HUES64 (cell line): ENCODE results near the gene SEL1L.
"Not testable (repeated sequence)": the region's sequence is repeated elsewhere in the genome, so short reads cannot be mapped to it uniquely, and the experiment has no call there.

Experiments
- H3K27ac ChIP-seq: 2 replicates; pipeline ENCODE4 v1.7.0; 2013; ENCODE audit warnings: low read depth, low read length, inconsistent platforms
- H3K27me3 ChIP-seq: 2 replicates; pipeline ENCODE4 v1.6.1; 2013; ENCODE audit warnings: mild to moderate bottlenecking, low read length; ENCODE audit not compliant: insufficient read depth
- H3K36me3 ChIP-seq: 2 replicates; pipeline ENCODE4 v1.6.1; 2013; ENCODE audit warnings: mild to moderate bottlenecking, low read length; ENCODE audit not compliant: insufficient read depth
- H3K4me1 ChIP-seq: 2 replicates; pipeline ENCODE4 v1.6.1; 2013; ENCODE audit warnings: mild to moderate bottlenecking, low read length, moderate library complexity; ENCODE audit not compliant: insufficient read depth
- H3K4me3 ChIP-seq: 2 replicates; pipeline ENCODE4 v1.5.1; 2013; ENCODE audit warnings: mild to moderate bottlenecking, low read length, moderate library complexity
- H3K9ac ChIP-seq: 2 replicates; pipeline ENCODE4 v1.6.1; 2013; ENCODE audit warnings: mild to moderate bottlenecking, low read depth, low read length
- H3K9me3 ChIP-seq: 2 replicates; pipeline ENCODE4 v1.6.1; 2013; ENCODE audit warnings: low read depth, low read length; ENCODE audit not compliant: insufficient read depth
- WGBS: fragments of 150-250, 120-280 bp; methylation state at CpG from one replicate; pipeline ENCODE4 v1.1.7; 2013; ENCODE audit warnings: missing lambda C conversion rate; 5-methylcytosine and 5-hydroxymethylcytosine counted together

The SEL1L gene

GRCh38 chr14:81555684-81556083, 22.0 kb upstream of the SEL1L start:
- Histone ChIP-seq H3K9ac (no peak overlapping the region), H3K27ac (no peak overlapping the region), H3K4me1 (peaks cover under 1% of the 10 kb centered on the region; the same call in 1 of the 2 replicates), H3K9me3 (no peaks in the 10 kb centered on the region), H3K27me3 (no peaks in the 10 kb centered on the region), H3K36me3 (no peaks in the 10 kb centered on the region), H3K4me3 (no peak overlapping the region)
- 80% methylated on average over 1 of the region's 2 CpGs for WGBS

GRCh38 chr14:81555051-81555450, 21.4 kb upstream of the SEL1L start:
- H3K4me3 ChIP-seq, result no peak overlapping the region
- WGBS, result 85% methylated on average over 4 of the region's 4 CpGs

GRCh38 chr14:81551471-81551870, 17.8 kb upstream of the SEL1L start:
- Histone ChIP-seq H3K9ac (no peak overlapping the region), H3K4me1 (no peaks in the 10 kb centered on the region), H3K27ac (no peak overlapping the region), H3K9me3 (no peaks in the 10 kb centered on the region), H3K36me3 (no peaks in the 10 kb centered on the region), H3K27me3 (no peaks in the 10 kb centered on the region), H3K4me3 (no peak overlapping the region)
- WGBS, result 92% methylated on average over 2 of the region's 3 CpGs

More at GRCh38 chr14:81555051-81555450, 21.4 kb upstream of the SEL1L start:
- no peak overlapping the region for H3K27ac ChIP-seq
- no peaks in the 10 kb centered on the region for H3K4me1 ChIP-seq
- H3K27me3 ChIP-seq, result no peaks in the 10 kb centered on the region
- no peaks in the 10 kb centered on the region for H3K36me3 ChIP-seq
- no peak overlapping the region for H3K9ac ChIP-seq
- no peaks in the 10 kb centered on the region for H3K9me3 ChIP-seq

GRCh38 chr14:81550001-81550637, 16.5 kb upstream of the SEL1L start:
- no peaks in the 10 kb centered on the region for H3K4me1 ChIP-seq
- no peak overlapping the region for H3K27ac ChIP-seq
- WGBS, result 90% methylated on average over 4 of the region's 4 CpGs
- no peaks in the 10 kb centered on the region for H3K36me3 ChIP-seq
- H3K9ac ChIP-seq, result no peak overlapping the region
- H3K27me3 ChIP-seq, result no peaks in the 10 kb centered on the region
- H3K4me3 ChIP-seq, result no peak overlapping the region
- no peaks in the 10 kb centered on the region for H3K9me3 ChIP-seq

- H3K4me1 ChIP-seq, H3K27me3 ChIP-seq, H3K4me3 ChIP-seq, H3K9ac ChIP-seq, H3K27ac ChIP-seq, H3K36me3 ChIP-seq: not testable (repeated sequence)
- H3K9me3 ChIP-seq, result peaks cover 15% of the 10 kb centered on the region; the same call in 1 of the 2 replicates
- 93% methylated on average over 5 of the region's 5 CpGs for WGBS
Measured at GRCh38 chr14:81541206-81541605, 7.6 kb upstream of the SEL1L start.

- no peak overlapping the region for H3K4me3 ChIP-seq
- 94% methylated on average over 2 of the region's 2 CpGs for WGBS
- H3K36me3 ChIP-seq, result no peaks in the 10 kb centered on the region
- H3K27me3 ChIP-seq, result no peaks in the 10 kb centered on the region
- no peak overlapping the region for H3K9ac ChIP-seq
- no peak overlapping the region for H3K27ac ChIP-seq
- H3K4me1 ChIP-seq, result 0 out of 2 replicates have a peak, but pooled peaks cover 6% of the 10 kb centered on the region
- H3K9me3 ChIP-seq, result peaks cover 15% of the 10 kb centered on the region; the same call in 1 of the 2 replicates
Measured at GRCh38 chr14:81537193-81537592, 3.5 kb upstream of the SEL1L start.

- Histone ChIP-seq H3K36me3 (no peaks in the 10 kb centered on the region), H3K9me3 (peaks cover 15% of the 10 kb centered on the region; the same call in 1 of the 2 replicates), H3K4me3 (no peak overlapping the region), H3K9ac (no peak overlapping the region), H3K27me3 (no peaks in the 10 kb centered on the region), H3K4me1 (0 out of 2 replicates have a peak, but pooled peaks cover 6% of the 10 kb centered on the region), H3K27ac (no peak overlapping the region)
- WGBS, result 56% methylated on average over 2 of the region's 2 CpGs
Measured at GRCh38 chr14:81536241-81536771, 2.7 kb upstream of the SEL1L start.

GRCh38 chr14:81535396-81536164, 1.9 kb upstream of the SEL1L start:
- Histone ChIP-seq H3K4me1 (0 out of 2 replicates have a peak, but pooled peaks cover 6% of the 10 kb centered on the region), H3K4me3 (no peak overlapping the region), H3K36me3 (no peaks in the 10 kb centered on the region), H3K9ac (no peak overlapping the region), H3K27me3 (no peaks in the 10 kb centered on the region), H3K27ac (no peak overlapping the region), H3K9me3 (peaks cover 15% of the 10 kb centered on the region; the same call in 1 of the 2 replicates)
- 91% methylated on average over 3 of the region's 3 CpGs for WGBS

- H3K4me3 ChIP-seq, result peak overlapping the region; percentile 94
- H3K36me3 ChIP-seq, result no peaks in the 10 kb centered on the region
- H3K27me3 ChIP-seq, result no peaks in the 10 kb centered on the region
- H3K9me3 ChIP-seq, result peaks cover 15% of the 10 kb centered on the region; the same call in 1 of the 2 replicates
- no peak overlapping the region for H3K9ac ChIP-seq
- no peak overlapping the region for H3K27ac ChIP-seq
- 0 out of 2 replicates have a peak, but pooled peaks cover 6% of the 10 kb centered on the region for H3K4me1 ChIP-seq
- WGBS, result 94% methylated on average over 8 of the region's 8 CpGs
Measured at GRCh38 chr14:81534510-81535074, 939 bp upstream of the SEL1L start.

- Histone ChIP-seq H3K27me3 (no peaks in the 10 kb centered on the region), H3K4me3 (peak overlapping the region; percentile 94), H3K9ac (peak overlapping the region; percentile 66), H3K9me3 (peaks cover 8% of the 10 kb centered on the region; the same call in 1 of the 2 replicates), H3K27ac (no peak overlapping the region), H3K36me3 (no peaks in the 10 kb centered on the region), H3K4me1 (0 out of 2 replicates have a peak, but pooled peaks cover 6% of the 10 kb centered on the region)
- 3% methylated on average over 3 of the region's 10 CpGs for WGBS
Measured at GRCh38 chr14:81533212-81533535, 479 bp downstream of the SEL1L start.

- no peak overlapping the region for H3K9ac ChIP-seq
- 0 out of 2 replicates have a peak, but pooled peaks cover 6% of the 10 kb centered on the region for H3K4me1 ChIP-seq
- WGBS, result 94% methylated on average over 1 of the region's 2 CpGs
- peaks cover 24% of the 10 kb centered on the region for H3K36me3 ChIP-seq
- H3K27ac ChIP-seq, result no peak overlapping the region
- no peaks in the 10 kb centered on the region for H3K9me3 ChIP-seq
- no peaks in the 10 kb centered on the region for H3K27me3 ChIP-seq
- H3K4me3 ChIP-seq, result no peak overlapping the region
Measured at GRCh38 chr14:81529391-81529790, 4.3 kb downstream of the SEL1L start.
